Small intestine (tissue), 7 donors: ENCODE data around the gene AGO3. TPM values are rescaled to one million over a fixed set of nuclear protein-coding genes. Genes with fewer than 3 reads are reported as not detected.

ENCODE experiments used
- DNase-seq, 2 donors: peaks; one replicate each; pipeline versions ENCODE4 v3.0.0 to v3.0.0-alpha.2; 2013
- FAIRE-seq: peaks from 2 replicates; lab custom pipeline; 2012; peaks lifted over from hg19 to GRCh38; lab: Jason Lieb, UNC
- H3K27ac ChIP-seq, 3 donors: one replicate each; pipeline ENCODE4 v1.5.1; 2013; ENCODE audit warnings: low read length in 2 of 3, mild to moderate bottlenecking in 2 of 3, control low read depth in 1 of 3, inconsistent platforms in 1 of 3, low read depth in 1 of 3, moderate library complexity in 1 of 3
- H3K27me3 ChIP-seq, 3 donors: one replicate each; pipeline ENCODE4 v1.6.1; 2013; ENCODE audit warnings: low read length in 3 of 3, inconsistent platforms in 1 of 3; ENCODE audit not compliant: control insufficient read depth in 3 of 3, insufficient read depth in 3 of 3
- H3K36me3 ChIP-seq, 3 donors: one replicate each; pipeline ENCODE4 v1.6.1; 2013; ENCODE audit warnings: low read length in 3 of 3, inconsistent platforms in 1 of 3, low read depth in 1 of 3, mild to moderate bottlenecking in 1 of 3, moderate library complexity in 1 of 3; ENCODE audit not compliant: control insufficient read depth in 3 of 3, insufficient read depth in 2 of 3
- H3K4me1 ChIP-seq, 3 donors: one replicate each; pipeline ENCODE4 v1.6.1; 2013; ENCODE audit warnings: low read length in 2 of 3, inconsistent platforms in 1 of 3, low read depth in 1 of 3, mild to moderate bottlenecking in 1 of 3, moderate library complexity in 1 of 3; ENCODE audit not compliant: control insufficient read depth in 3 of 3, insufficient read depth in 2 of 3
- H3K4me3 ChIP-seq, 3 donors: one replicate each; pipeline ENCODE4 v1.5.1; 2013; ENCODE audit warnings: low read length in 3 of 3, control low read depth in 1 of 3, inconsistent platforms in 1 of 3, low read depth in 1 of 3, mild to moderate bottlenecking in 1 of 3, moderate library complexity in 1 of 3
- H3K9me3 ChIP-seq, 2 donors: one replicate each; pipeline ENCODE4 v1.6.1; 2013; ENCODE audit warnings: low read depth in 1 of 2, low read length in 1 of 2; ENCODE audit not compliant: control insufficient read depth in 2 of 2, insufficient read depth in 1 of 2
- WGBS, 3 donors: extraction: QIAGEN DNeasy Blood & Tissue Kit; methylation state at CpG; one replicate each; pipeline ENCODE4 v1.1.7; 2013; 5-methylcytosine and 5-hydroxymethylcytosine counted together
- polyA plus RNA-seq, 4 donors: library from polyadenylated mRNA; stranded (reverse) in 3 of 4; unstranded in 1 of 4; fragments of 200-250 nt in 3 of 4; fragments of 120-200 nt in 1 of 4; gene quantifications; one replicate each; pipeline versions ENCODE4 v1.2.1 to v1.2.3, GENCODE V29; 2013
- donor health status: healthy with polysubstance abuse.
- donor health status: control.
- donor health status: control.
- donor health status: Bipolar disorder and iron deficiency.
- donor health status: healthy.

Gene AGO3
- polyA plus RNA-seq, 4 donors = 0.89 to 10.0 (median 2.4) TPM

DNA sequence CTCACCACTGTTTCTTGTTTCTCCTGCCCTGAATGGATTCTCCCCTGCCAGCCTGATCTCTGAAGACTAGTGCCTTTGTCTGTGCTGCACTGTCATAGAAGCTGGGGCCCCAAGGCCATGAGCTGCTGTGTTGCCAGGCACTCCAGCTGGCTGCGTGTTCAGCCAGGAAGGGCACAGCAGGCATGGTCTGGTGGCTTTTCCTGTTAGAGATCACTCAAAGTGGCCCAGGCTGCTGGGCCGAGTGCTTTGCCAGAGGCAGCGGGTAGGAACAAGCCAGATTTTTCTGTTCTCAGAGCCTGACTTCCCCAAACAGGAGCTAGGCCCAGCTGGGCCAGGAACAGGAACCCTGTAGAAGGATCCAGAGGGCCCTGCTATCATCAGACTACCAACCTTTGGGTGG lies 163.0 kb downstream of the AGO3 start:
- peaks cover 9 to 65% (median 14%) of the 10 kb centered on the region in 3 donors for H3K36me3 ChIP-seq
- 88 to 95% (median 91%) methylated on average over 3 of the region's 3 CpGs for WGBS, 3 donors

GRCh38 chr1:36094621-36095061 lies 163.7 kb downstream of the AGO3 start:
- Histone ChIP-seq H3K36me3 (peaks cover 9 to 65% (median 14%) of the 10 kb centered on the region in 3 donors), H3K27ac (no peak overlapping the region), H3K4me3 (no peak overlapping the region), H3K27me3 (no peaks in the 10 kb centered on the region), H3K4me1 (peaks cover 0 to 21% (median under 1%) of the 10 kb centered on the region in 3 donors), H3K9me3 (no peaks in the 10 kb centered on the region)
- FAIRE-seq = no peak
- DNase-seq = no peak
- 88 to 96% (median 92%) methylated on average over 8 of the region's 8 CpGs for WGBS, 3 donors

More for the DNA sequence above, 163.0 kb downstream of the AGO3 start:
- Histone ChIP-seq H3K4me3 (no peak overlapping the region), H3K9me3 (no peaks in the 10 kb centered on the region), H3K27ac (no peak overlapping the region), H3K4me1 (peaks cover 0 to 14% (median 2%) of the 10 kb centered on the region in 3 donors), H3K27me3 (no peaks in the 10 kb centered on the region)
- no peak for DNase-seq
- no peak for FAIRE-seq

- WGBS, 3 donors = 66 to 82% (median 80%) methylated on average over 15 of the region's 15 CpGs
- Histone ChIP-seq H3K9me3 (no peaks in the 10 kb centered on the region), H3K27ac (no peak overlapping the region), H3K4me1 (peaks cover 0 to 18% (median 0%) of the 10 kb centered on the region in 3 donors), H3K4me3 (no peak overlapping the region), H3K27me3 (no peaks in the 10 kb centered on the region), H3K36me3 (peaks cover 9 to 60% (median 14%) of the 10 kb centered on the region in 3 donors)
- FAIRE-seq (no peak), DNase-seq (no peak)
Observed at GRCh38 chr1:36095760-36096405, 165.0 kb downstream of the AGO3 start.

- H3K4me1 ChIP-seq = peaks cover 0 to 14% (median 0%) of the 10 kb centered on the region in 3 donors
- H3K9me3 ChIP-seq = no peaks in the 10 kb centered on the region
- H3K27me3 ChIP-seq = no peaks in the 10 kb centered on the region
- no peak for DNase-seq
- H3K4me3 ChIP-seq = no peak overlapping the region
- no peak for FAIRE-seq
- H3K36me3 ChIP-seq = peaks cover 9 to 51% (median 14%) of the 10 kb centered on the region in 3 donors
- H3K27ac ChIP-seq = no peak overlapping the region
- WGBS, 3 donors = 73 to 79% (median 78%) methylated on average over 16 of the region's 16 CpGs
Observed at GRCh38 chr1:36096500-36097432, 165.9 kb downstream of the AGO3 start.

DNA sequence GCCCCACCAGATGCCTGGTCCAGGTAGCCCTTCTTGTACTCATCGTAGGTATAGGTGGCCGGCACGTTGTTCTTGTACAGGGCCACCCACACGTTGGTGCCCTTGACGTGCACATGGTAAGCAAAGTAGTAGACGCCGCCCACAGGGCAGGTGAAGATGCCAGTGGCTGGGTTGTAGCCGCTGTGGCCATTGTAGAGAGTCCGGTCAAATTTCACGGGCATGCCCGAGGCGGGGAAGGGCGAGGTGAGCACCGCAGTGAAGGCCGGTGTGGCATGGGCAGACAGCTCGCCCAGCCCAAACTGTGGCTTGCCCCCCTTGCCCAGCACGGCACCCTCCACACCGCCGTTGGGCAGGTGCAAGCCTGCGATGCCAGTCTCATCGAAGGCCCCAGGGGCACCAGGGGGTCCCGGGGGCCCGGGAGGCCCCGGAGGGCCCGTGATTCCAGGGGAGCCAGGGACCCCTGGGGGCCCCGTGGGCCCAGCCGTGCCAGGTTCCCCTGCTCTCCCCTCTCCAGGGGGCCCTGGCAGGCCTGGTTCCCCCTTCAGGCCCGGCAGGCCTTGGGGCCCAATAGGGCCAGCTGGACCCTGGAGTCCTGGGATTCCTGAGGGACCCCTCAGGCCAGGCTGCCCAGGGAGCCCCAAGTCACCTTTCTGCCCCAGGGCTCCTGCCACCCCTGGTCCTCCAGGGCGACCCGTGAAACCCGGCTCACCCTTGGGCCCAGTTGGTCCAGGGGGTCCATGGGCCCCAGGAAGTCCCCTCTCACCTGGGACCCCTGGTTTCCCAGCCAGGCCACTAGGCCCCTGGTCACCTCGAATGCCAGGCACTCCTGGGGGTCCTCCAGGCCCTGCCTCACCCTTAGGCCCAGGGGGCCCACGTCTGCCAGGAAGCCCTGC lies 167.0 kb downstream of the AGO3 start:
- Histone ChIP-seq H3K27ac (no peak overlapping the region), H3K36me3 (peaks cover 9 to 39% (median 11%) of the 10 kb centered on the region in 3 donors), H3K4me3 (no peak overlapping the region), H3K9me3 (no peaks in the 10 kb centered on the region), H3K4me1 (peaks cover 0 to 14% (median 0%) of the 10 kb centered on the region in 3 donors), H3K27me3 (no peaks in the 10 kb centered on the region)
- FAIRE-seq (no peak), DNase-seq (no peak)
- WGBS, 3 donors = 85 to 91% (median 90%) methylated on average over 29 to 33 of the region's 33 CpGs

DNA sequence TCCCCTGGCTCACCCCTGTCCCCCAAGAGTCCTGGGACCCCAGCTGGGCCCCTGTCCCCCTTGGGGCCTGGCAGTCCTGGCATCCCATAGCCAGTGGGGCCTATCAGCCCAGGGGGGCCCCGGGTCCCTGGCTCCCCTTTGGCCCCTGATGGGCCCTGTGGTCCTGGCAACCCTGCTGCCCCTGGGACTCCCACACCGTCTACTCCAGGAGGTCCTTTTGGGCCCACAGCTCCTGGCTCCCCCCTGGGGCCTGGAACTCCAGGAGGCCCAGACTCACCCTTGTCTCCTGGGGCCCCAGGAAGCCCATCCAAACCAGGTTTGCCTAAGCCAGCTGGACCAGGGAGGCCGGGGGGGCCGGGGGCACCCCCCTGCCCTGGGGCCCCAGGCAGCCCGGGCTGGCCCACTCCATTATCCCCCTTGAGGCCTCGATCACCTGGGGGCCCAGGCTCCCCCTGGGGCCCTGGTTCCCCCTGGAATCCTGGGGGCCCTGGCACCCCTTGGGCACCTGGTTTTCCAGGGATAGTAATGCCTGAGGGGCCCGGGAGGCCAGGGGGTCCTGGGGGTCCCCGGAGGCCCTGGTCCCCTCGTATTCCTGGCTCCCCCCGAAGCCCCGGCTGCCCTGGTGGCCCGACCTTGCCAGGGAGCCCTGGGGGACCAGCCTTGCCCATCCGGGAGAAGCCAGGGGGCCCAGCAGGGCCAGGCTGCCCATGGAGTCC lies 167.9 kb downstream of the AGO3 start:
- no peak for DNase-seq
- no peaks in the 10 kb centered on the region for H3K27me3 ChIP-seq
- peaks cover 0 to 14% (median 0%) of the 10 kb centered on the region in 3 donors for H3K4me1 ChIP-seq
- no peak overlapping the region for H3K27ac ChIP-seq
- FAIRE-seq = no peak
- no peaks in the 10 kb centered on the region for H3K9me3 ChIP-seq
- H3K4me3 ChIP-seq = no peak overlapping the region
- WGBS, 3 donors = 77 to 81% (median 78%) methylated on average over 10 to 13 of the region's 13 CpGs
- H3K36me3 ChIP-seq = peaks cover 2 to 30% (median 6%) of the 10 kb centered on the region in 3 donors

DNA sequence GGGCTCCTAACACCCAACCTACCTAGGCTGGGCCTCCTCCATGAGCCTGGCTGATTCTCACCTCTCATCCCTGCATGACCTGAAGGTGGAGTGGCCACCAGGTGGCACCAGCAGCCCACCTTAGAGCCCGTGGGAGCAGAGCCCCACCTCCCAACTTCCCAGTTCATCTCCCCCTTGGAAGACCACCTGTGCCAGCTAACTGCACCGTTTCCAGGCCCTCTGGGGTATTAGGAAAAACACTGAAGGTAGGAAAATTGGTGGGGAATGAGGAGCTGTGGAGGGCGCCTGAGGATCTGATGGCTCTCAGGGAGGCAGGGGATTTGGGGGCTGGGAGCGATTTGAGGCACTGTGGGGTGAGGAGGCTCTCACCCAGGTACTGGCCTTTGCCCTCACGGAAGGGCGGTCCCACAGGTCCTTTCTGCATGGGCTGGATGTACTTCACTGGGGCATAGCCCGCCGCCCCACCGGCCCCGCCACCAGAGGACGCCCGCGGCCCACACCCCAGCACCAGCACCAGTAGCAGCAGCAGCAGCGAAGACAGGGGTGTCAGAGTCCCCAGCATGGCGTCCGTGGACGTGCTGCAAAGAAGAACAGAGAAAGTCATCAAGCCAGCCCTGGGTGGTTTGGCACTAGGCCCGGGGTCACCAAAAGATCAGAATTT lies 168.9 kb downstream of the AGO3 start:
- 6 to 26% (median 20%) methylated on average over 12 to 18 of the region's 18 CpGs for WGBS, 3 donors
- Histone ChIP-seq H3K27ac (no peak overlapping the region), H3K4me1 (peaks cover 0 to 14% (median 0%) of the 10 kb centered on the region in 3 donors), H3K36me3 (peaks cover under 1 to 20% (median 6%) of the 10 kb centered on the region in 3 donors), H3K27me3 (no peaks in the 10 kb centered on the region), H3K4me3 (no peak overlapping the region), H3K9me3 (no peaks in the 10 kb centered on the region)
- FAIRE-seq (no peak), DNase-seq (peak; percentile 74 to 84)
